Endothelial cell of umbilical vein (primary cell): ENCODE data around the gene ULK4. TPM values are rescaled to one million over a fixed set of nuclear protein-coding genes. Genes with fewer than 3 reads are reported as not detected.

Source experiments
- BruUV-seq: library from RNA; stranded (reverse); fragments of 400-500 nt; replicated peaks from 2 replicates; lab custom pipeline; 2021; lab: Mats Ljungman, UMichigan
- CTCF ChIA-PET: fragments of 300-600, 350-600 bp; sonication (Branson Sonifier 250); formaldehyde crosslinking; loops from one replicate; lab custom pipeline; 2021; ENCODE audit warnings: antibody characterized with exemption, inconsistent platforms; lab: Charles Lee
- POLR2A ChIA-PET: fragments of 300-600, 350-600 bp; sonication (Branson Sonifier 250); formaldehyde crosslinking; loops from one replicate; lab custom pipeline; 2021; ENCODE audit warnings: antibody characterized with exemption, inconsistent platforms; lab: Charles Lee
- DNase-seq: peaks from one replicate; pipeline ENCODE4 v3.0.0-alpha.2; 2011; ENCODE audit warnings: low read depth, low spot score
- FAIRE-seq: peaks from 2 replicates; lab custom pipeline; 2011; peaks lifted over from hg19 to GRCh38; lab: Jason Lieb, UNC
- H2AFZ ChIP-seq: 2 replicates; pipeline ENCODE4 v1.6.0; 2012; ENCODE audit warnings: low read depth, low read length, control low read depth, inconsistent platforms
- H3K27ac ChIP-seq: 2 replicates; pipeline ENCODE4 v1.5.1; 2011; ENCODE audit warnings: low read depth, mild to moderate bottlenecking, control low read depth, low read length, moderate library complexity; ENCODE audit not compliant: insufficient read depth
- H3K27me3 ChIP-seq, 2 experiments: 2 replicates each; pipeline versions ENCODE4 v1.6.0 to v1.6.1; 2011; ENCODE audit warnings: low read length in 2 of 2, mixed read lengths in 1 of 2; ENCODE audit not compliant: control insufficient read depth in 2 of 2, insufficient read depth in 2 of 2
- H3K36me3 ChIP-seq, 2 experiments: 2 replicates in 1 of 2; 3 replicates in 1 of 2; pipeline ENCODE4 v1.5.1; 2011; ENCODE audit warnings: low read length in 2 of 2, mild to moderate bottlenecking in 1 of 2, moderate library complexity in 1 of 2; ENCODE audit not compliant: control insufficient read depth in 2 of 2, insufficient read depth in 2 of 2; ENCODE audit errors: extremely low read depth in 1 of 2
- H3K4me1 ChIP-seq: 3 replicates; pipeline ENCODE4 v1.5.1; 2011; ENCODE audit warnings: mild to moderate bottlenecking, low read length; ENCODE audit not compliant: control insufficient read depth, insufficient read depth; ENCODE audit errors: extremely low read depth
- H3K4me2 ChIP-seq: 2 replicates; pipeline ENCODE4 v1.6.1; 2011; ENCODE audit warnings: low read length, control low read depth, mixed read lengths; ENCODE audit not compliant: insufficient read depth
- H3K4me3 ChIP-seq, 3 experiments: fragments of 200-600 bp in 1 of 3; sonication (generic), shearing (Covaris generic) in 1 of 3; replicated peaks in 1 of 3; 2 replicates each; pipeline ENCODE4 v1.5.1; 2011 to 2016; ENCODE audit warnings: control low read depth in 3 of 3, low read length in 3 of 3, mild to moderate bottlenecking in 2 of 3, inconsistent platforms in 1 of 3, low read depth in 1 of 3, moderate library complexity in 1 of 3; ENCODE audit not compliant: insufficient read depth in 1 of 3
- H3K79me2 ChIP-seq: 2 replicates; pipeline ENCODE4 v1.6.0; 2012; ENCODE audit warnings: low read length, inconsistent platforms; ENCODE audit not compliant: control insufficient read depth, insufficient read depth
- H3K9ac ChIP-seq: replicated peaks from 2 replicates; pipeline ENCODE3; 2011; ENCODE audit warnings: low read length, control low read depth; ENCODE audit not compliant: insufficient read depth; ENCODE audit errors: extremely low read depth
- H3K9me1 ChIP-seq: replicated peaks from 3 replicates; pipeline ENCODE4 v1.6.0; 2011; ENCODE audit warnings: mild to moderate bottlenecking, low read length; ENCODE audit not compliant: control insufficient read depth, insufficient read depth; ENCODE audit errors: extremely low read depth
- H3K9me3 ChIP-seq: replicated peaks from 2 replicates; pipeline ENCODE4 v1.5.1; 2012; ENCODE audit warnings: low read length, inconsistent platforms; ENCODE audit not compliant: control insufficient read depth, insufficient read depth
- H4K20me1 ChIP-seq: replicated peaks from 2 replicates; pipeline ENCODE3; 2011; ENCODE audit warnings: mild to moderate bottlenecking, low read length; ENCODE audit not compliant: control insufficient read depth, insufficient read depth; ENCODE audit errors: extremely low read depth
- EZH2 ChIP-seq: IDR thresholded peaks from 2 replicates; pipeline ENCODE4 v1.6.1; 2012; ENCODE audit warnings: borderline replicate concordance, low read depth, mild to moderate bottlenecking, moderate library complexity, low read length, inconsistent platforms; ENCODE audit not compliant: severe bottlenecking
- FOS ChIP-seq: IDR thresholded peaks from 2 replicates; pipeline ENCODE4 v1.6.1; 2011; ENCODE audit warnings: mild to moderate bottlenecking, low read length, moderate library complexity, borderline replicate concordance; ENCODE audit not compliant: insufficient read depth
- GATA2 ChIP-seq: IDR thresholded peaks from 2 replicates; pipeline ENCODE4 v1.7.0; 2011; ENCODE audit warnings: low read depth, mild to moderate bottlenecking, moderate library complexity, mixed read lengths, low read length; ENCODE audit not compliant: insufficient read length, insufficient read depth
- JUN ChIP-seq: IDR thresholded peaks from 2 replicates; pipeline ENCODE4 v1.6.1; 2011; ENCODE audit warnings: borderline replicate concordance, low read depth; ENCODE audit not compliant: insufficient read length, insufficient read depth
- MYC ChIP-seq: IDR thresholded peaks from one replicate; pipeline ENCODE4 v1.6.1; 2011; ENCODE audit warnings: mild to moderate bottlenecking, low read depth, low read length
- POLR2A ChIP-seq: IDR thresholded peaks from 2 replicates; pipeline ENCODE4 v1.6.1; 2012; ENCODE audit warnings: low read depth, mild to moderate bottlenecking, control low read depth, low read length
- POLR2AphosphoS5 ChIP-seq: IDR thresholded peaks from 2 replicates; pipeline ENCODE4 v1.6.1; 2012; ENCODE audit warnings: low read depth, mild to moderate bottlenecking, control low read depth, low read length, moderate library complexity; ENCODE audit not compliant: insufficient read depth
- dilution Hi-C: fragments of 300-500 bp; cut with MboI; formaldehyde crosslinking; loops from one replicate; pipeline ENCODE4 v1.15.0; 2019; ENCODE audit warnings: low sequenced_read_pairs; ENCODE audit not compliant: extremely low pct_ligation_motif_present
- intact Hi-C: fragments of 100-400 bp; cut with micrococcal nuclease; formaldehyde crosslinking; loops from one replicate; pipeline ENCODE4 v1.10.0; 2022
- polyA plus RNA-seq, 4 experiments: library from polyadenylated mRNA; depleted of rRNA in 3 of 4; stranded (reverse) in 3 of 4; unstranded in 1 of 4; fragments of >200 nt; gene quantifications; 2 replicates each; pipeline versions ENCODE4 v1.2.1 to v1.2.3, GENCODE V29; 2011 to 2012; ENCODE audit warnings: missing spikeins in 1 of 4
- total RNA-seq: library from RNA; stranded (reverse); gene quantifications from 2 replicates; pipeline ENCODE4 v1.2.3, GENCODE V29; 2021
- TF ChIP-seq, protein P1 (sequence below), 2 donors: IDR thresholded peaks; 1 replicate in 1 of 2; 2 replicates in 1 of 2; pipeline ENCODE4 v1.5.1; 2011; ENCODE audit warnings: low read length in 2 of 2, mild to moderate bottlenecking in 2 of 2, moderate library complexity in 2 of 2, control low read depth in 1 of 2, inconsistent platforms in 1 of 2, low read depth in 1 of 2; ENCODE audit not compliant: insufficient read depth in 1 of 2; ENCODE audit errors: extremely low read depth in 1 of 2
- TF ChIP-seq, protein P2 (sequence below): IDR thresholded peaks from 2 replicates; pipeline ENCODE4 v1.6.1; 2011; ENCODE audit not compliant: insufficient read depth, insufficient read length

The ULK4 gene
- total and polyA plus RNA-seq, 2 donors (not counting 3 experiments of a cell fraction or from before 2014, with no cell fraction given), result 3.3 to 16.0 TPM

GRCh38 chr3:41297750-41298149 lies 664.2 kb downstream of the ULK4 start:
- TF ChIP-seq POLR2AphosphoS5 (no peak), EZH2 (no peak), FOS (no peak)
- Histone ChIP-seq H3K27me3 (peaks cover 0 to 2% of the 10 kb centered on the region in 2 experiments), H3K9me1 (no peaks in the 10 kb centered on the region), H3K4me3 (no peak overlapping the region), H2AFZ (no peak overlapping the region), H3K9ac (no peak overlapping the region), H3K36me3 (no peaks in the 10 kb centered on the region), H3K27ac (no peak overlapping the region), H3K9me3 (no peaks in the 10 kb centered on the region), H4K20me1 (no peaks in the 10 kb centered on the region), H3K4me2 (no peak overlapping the region), H3K4me1 (no peaks in the 10 kb centered on the region), H3K79me2 (no peaks in the 10 kb centered on the region)
- DNase-seq, result no peak
- CTCF ChIA-PET, result no interaction called here
- no TSS peak for BruUV-seq
- intact Hi-C loops (no loop called here), dilution Hi-C loops (no loop called here)
- POLR2A ChIA-PET, result no interaction called here
- no peak for FAIRE-seq

DNA sequence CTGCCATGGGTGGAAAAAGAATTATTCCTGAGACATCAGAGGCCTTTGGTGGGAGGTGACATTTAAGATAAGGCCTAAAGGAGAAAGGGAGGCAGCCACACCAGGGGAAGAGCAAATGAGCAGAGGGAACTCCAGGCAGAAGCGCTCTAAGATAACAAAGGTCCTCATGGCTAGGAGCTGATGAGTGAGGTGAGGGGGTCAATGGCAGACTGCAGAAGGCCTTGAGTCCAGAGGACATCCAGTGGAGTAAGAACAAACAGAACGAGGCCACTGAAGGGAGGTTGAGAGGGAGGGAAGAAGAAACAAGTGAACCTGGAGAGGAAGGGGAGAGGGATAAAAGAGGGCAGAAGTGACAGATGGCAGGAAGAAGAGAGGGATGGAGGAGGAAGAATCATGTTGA lies 665.3 kb downstream of the ULK4 start:
- CTCF ChIA-PET, result no interaction called here
- no peak for FAIRE-seq
- no peaks in the 10 kb centered on the region for H3K79me2 ChIP-seq

More for the DNA sequence above, 665.3 kb downstream of the ULK4 start:
- Histone ChIP-seq H3K9ac (no peak overlapping the region), H3K4me1 (no peaks in the 10 kb centered on the region), H3K4me3 (no peak overlapping the region), H3K9me1 (no peaks in the 10 kb centered on the region), H3K36me3 (no peaks in the 10 kb centered on the region), H4K20me1 (no peaks in the 10 kb centered on the region), H3K4me2 (no peak overlapping the region), H3K27ac (no peak overlapping the region), H2AFZ (no peak overlapping the region), H3K27me3 (peaks cover 0 to 2% of the 10 kb centered on the region in 2 experiments), H3K9me3 (no peaks in the 10 kb centered on the region)
- no peak for TF ChIP-seq POLR2A
- no peak for TF ChIP-seq GATA2
- TF ChIP-seq MYC, result no peak
- TF ChIP-seq FOS, result no peak
- TF ChIP-seq, protein P1, sequence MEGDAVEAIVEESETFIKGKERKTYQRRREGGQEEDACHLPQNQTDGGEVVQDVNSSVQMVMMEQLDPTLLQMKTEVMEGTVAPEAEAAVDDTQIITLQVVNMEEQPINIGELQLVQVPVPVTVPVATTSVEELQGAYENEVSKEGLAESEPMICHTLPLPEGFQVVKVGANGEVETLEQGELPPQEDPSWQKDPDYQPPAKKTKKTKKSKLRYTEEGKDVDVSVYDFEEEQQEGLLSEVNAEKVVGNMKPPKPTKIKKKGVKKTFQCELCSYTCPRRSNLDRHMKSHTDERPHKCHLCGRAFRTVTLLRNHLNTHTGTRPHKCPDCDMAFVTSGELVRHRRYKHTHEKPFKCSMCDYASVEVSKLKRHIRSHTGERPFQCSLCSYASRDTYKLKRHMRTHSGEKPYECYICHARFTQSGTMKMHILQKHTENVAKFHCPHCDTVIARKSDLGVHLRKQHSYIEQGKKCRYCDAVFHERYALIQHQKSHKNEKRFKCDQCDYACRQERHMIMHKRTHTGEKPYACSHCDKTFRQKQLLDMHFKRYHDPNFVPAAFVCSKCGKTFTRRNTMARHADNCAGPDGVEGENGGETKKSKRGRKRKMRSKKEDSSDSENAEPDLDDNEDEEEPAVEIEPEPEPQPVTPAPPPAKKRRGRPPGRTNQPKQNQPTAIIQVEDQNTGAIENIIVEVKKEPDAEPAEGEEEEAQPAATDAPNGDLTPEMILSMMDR (IDR thresholded peaks at IDR 0.05; ENCODE audit: extremely low read depth in 1 of 2, insufficient read depth in 1 of 2, low read depth in 1 of 2, low read length in 2 of 2), result no peak
- no peak for TF ChIP-seq JUN
- no peak for TF ChIP-seq POLR2AphosphoS5
- TF ChIP-seq, protein P2, sequence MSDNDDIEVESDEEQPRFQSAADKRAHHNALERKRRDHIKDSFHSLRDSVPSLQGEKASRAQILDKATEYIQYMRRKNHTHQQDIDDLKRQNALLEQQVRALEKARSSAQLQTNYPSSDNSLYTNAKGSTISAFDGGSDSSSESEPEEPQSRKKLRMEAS, result no peak
- no peak for TF ChIP-seq EZH2
- intact Hi-C loops, result no loop called here
- BruUV-seq, result no TSS peak
- DNase-seq, result no peak
- POLR2A ChIA-PET, result no interaction called here
- dilution Hi-C loops, result no loop called here
